GM18499 (cell line): ENCODE results near the gene APOBEC3F.
A peak's percentile ranks its signal among the peaks of the same experiment; 100 is the strongest.
"Not testable (repeated sequence)": the region's sequence is repeated elsewhere in the genome, so short reads cannot be mapped to it uniquely, and the experiment has no call there.

ENCODE experiments used
- ATAC-seq: cut with Tn5 transposase; IDR thresholded peaks from one replicate; pipeline ENCODE4 v1.9.1; 2021; ENCODE audit warnings: moderate number of reproducible peaks; ENCODE audit not compliant: insufficient read depth, unreplicated experiment

The APOBEC3F gene

DNA sequence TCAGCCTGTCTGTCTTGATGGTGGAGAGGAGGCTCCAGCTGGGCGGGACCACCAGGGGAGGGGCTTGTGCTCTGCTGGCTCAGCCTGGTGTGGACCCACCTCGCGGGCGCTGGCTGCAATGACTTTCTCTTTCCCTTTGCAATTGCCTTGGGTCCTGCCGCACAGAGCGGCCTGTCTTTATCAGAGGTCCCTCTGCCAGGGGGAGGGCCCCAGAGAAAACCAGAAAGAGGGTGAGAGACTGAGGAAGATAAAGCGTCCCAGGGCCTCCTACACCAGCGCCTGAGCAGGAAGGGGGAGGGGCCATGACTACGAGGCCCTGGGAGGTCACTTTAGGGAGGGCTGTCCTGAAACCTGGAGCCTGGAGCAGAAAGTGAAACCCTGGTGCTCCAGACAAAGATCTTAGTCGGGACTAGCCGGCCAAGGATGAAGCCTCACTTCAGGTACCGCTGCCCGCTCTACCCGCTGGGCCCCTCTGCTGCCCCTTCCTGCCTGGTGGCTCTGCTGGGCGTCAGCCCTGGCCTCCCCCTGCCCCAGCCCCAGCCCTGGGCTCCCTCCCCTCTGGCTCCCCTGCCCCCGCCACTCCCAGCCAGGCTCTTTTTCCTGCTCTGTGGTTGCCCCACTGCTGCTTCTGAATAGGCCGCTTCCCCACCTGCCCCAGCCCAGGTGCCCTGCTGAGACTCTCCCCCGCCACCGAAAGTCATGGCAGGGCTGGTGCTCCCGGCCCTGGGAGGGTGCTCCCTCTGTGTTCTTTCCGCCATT, at the start of gene APOBEC3F:
Gene APOBEC3F (plus strand): TSS at position 327 of the 759 bp plus-strand sequence. CDS start 97 bp downstream, at position 424.
- ATAC-seq, result peak; percentile 69

GRCh38 chr22:38992871-38993371, 47.7 kb upstream of the APOBEC3F start:
- not testable (repeated sequence) for ATAC-seq

- ATAC-seq, result no peak
These were observed 44.6 kb upstream of the APOBEC3F start for GRCh38 chr22:38996105-38996504.

- no peak for ATAC-seq
These were observed 43.1 kb upstream of the APOBEC3F start for GRCh38 chr22:38997518-38997917.

DNA sequence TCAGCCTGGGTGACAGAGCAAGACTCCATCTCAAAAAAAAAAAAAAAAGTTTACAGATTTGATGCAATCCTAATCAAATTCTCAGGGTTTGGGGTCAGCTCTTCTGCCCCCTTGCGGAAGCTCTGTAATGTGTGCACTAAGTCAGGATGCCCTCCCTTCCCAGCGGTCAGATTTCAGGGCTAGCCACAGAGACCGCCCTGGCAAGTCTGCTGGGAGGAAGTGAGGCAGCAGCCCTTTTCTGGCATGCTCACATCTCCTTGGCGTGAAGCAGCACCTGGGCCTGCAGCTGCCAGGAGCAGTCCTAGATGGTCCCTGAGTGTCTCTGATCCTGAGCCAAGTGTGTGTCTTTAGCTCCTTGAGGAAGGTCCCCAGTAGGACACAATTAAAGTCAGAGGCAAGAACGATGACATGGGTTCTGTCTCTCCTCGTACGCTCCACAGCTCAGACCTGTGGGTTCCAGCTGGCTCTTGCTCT, 37.5 kb upstream of the APOBEC3F start:
- ATAC-seq, result no peak

- no peak for ATAC-seq
These were observed 33.5 kb upstream of the APOBEC3F start for GRCh38 chr22:39007177-39007576.

DNA sequence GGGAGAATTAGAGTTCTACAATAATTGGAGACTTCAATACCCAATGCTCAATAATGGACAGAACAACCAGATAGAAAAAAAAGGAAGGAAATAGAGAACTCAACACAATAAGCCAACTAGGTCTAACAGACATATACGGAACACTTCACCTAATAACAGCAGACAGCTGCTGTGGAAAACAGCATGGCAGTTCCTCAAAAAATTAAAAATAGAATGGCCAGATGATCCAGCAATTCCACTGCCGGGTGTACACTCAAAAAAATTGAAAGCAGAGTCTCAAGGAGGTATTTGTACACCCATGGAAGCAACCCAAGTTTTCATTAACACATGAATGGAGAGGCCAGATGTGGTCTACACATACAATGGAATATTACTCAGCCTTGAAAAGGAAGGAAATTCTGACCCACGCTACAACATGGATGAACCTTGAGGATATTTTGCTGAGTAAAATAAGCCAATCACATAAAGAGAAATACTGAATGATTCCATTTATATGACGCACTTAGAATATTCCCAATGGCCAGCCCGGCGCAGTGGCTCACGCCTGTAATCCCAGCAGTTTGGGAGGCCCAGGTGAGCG, 32.3 kb upstream of the APOBEC3F start:
- ATAC-seq, result not testable (repeated sequence)

DNA sequence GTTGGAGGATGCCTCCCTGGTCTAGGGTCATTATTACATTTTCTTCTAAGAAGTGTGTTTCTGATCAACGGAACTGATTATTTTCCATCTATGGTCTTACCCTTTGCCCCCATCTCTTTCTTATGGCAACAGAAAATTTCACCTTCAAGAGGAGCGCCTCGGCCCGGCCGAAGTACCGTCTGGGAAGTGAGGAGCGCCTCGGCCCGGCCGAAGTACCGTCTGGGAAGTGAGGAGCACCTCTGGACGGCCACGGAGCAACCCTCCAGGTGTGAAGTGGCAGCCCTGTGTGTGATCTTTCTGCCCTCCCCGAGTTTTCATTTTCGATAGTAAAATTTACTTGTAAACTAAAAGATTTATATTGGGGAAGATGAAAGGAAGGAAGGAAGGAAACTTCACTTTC, 29.7 kb upstream of the APOBEC3F start:
- ATAC-seq, result no peak

DNA sequence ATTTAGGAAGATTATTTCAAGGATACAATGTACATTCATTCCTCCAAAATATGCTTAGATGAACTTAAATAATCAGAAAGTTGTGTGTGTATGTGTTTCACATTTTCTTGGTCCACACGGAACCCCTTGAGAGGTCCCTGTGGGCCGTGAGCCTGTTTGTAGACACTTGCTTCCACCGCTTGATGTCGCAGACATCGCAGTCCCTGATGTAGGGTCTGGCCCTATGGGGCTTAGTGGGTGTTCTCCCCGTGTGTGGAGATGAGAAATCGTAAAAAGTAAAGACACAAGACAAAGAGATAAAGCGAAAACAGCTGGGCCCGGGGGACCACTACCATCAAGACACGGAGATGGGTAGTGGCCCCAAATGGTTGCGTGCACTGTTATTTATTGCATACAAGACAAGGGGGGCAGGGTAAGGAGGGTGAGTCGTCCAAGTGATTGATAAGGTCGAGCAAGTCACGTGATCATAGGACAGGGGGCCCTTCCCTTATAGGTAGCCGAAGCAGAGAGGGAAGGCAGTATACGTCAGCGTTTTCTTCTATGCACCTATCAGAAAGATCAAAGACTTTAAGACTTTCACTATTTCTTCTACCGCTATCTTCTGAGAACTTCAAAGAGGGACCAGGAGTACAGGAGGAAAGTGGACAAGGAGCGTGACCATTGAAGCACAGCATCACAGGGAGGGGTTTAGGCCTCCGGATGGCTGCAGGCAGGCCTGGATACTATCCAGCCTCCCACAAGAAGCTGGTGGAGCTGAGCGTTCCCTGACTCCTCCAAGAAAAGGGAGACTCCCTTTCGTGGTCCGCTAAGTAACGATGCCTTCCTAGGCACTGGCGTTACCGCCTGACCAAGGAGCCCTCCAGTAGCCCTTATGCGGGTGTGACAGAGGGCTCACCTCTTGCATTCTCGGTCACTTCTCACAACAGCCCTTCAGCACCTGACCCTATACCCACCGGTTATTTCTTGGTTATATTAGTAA, 27.8 kb upstream of the APOBEC3F start:
- ATAC-seq, result no peak

DNA sequence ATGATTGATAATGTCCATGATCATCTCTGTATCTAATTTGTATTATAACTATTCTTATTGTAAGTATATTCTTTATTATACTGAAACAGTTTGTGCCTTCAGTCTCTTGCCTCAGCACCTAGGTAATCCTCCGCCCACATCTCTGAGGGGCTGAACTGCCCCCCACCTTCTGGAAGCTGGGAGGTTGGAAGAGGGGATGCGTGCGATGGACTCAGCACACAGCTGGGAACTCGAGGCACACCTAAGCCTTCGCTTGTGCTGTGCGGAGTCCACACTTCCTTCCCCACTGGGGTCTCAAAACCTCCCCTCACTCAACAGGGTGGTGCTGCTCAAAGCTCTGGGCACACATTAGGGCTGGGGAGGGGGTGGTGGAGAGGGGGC, 27.1 kb upstream of the APOBEC3F start:
- ATAC-seq, result not testable (repeated sequence)

DNA sequence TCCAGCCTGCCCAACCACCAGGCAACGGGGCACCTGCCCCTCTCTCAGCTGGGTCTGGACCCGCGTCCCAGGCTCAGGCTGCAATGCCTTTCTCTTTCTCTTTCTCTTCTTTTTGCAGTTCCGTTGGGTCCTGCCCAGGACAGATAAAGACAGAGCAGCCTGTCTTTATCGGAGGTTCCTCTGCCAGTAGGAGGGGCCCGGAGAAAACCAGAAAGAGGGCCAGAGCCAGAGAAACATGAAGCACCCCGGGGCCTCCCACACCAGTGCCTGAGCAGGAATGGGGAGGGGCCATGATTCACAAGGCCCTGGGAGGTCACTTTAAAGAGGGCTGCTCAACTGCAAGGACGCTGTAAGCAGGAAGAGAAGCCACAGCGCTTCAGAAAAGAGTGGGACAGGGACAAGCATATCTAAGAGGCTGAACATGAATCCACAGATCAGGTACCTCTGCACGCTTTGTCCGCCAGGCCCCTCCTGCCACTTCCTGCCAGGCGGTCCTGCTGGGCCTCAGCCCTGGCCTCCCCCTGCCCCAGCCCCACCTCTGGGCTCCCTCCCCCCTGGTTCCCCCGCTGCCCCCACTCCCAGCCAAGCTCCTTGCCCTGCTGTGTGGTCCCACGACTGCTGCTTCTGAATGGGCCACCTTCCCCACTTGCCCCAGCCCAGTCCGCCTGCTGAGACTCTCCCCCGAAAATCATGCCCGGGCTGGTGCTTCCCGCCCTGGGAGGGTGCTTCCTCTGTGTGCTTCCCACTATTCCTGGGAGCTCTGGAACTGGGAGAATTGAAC, 26.5 kb upstream of the APOBEC3F start, which contains the start of gene APOBEC3C:
Gene APOBEC3C (plus strand): TSS at position 316 of the 781 bp plus-strand sequence. CDS start 106 bp downstream, at position 422.
- no peak for ATAC-seq

GRCh38 chr22:39014723-39015121, 25.9 kb upstream of the APOBEC3F start:
- ATAC-seq, result not testable (repeated sequence)

DNA sequence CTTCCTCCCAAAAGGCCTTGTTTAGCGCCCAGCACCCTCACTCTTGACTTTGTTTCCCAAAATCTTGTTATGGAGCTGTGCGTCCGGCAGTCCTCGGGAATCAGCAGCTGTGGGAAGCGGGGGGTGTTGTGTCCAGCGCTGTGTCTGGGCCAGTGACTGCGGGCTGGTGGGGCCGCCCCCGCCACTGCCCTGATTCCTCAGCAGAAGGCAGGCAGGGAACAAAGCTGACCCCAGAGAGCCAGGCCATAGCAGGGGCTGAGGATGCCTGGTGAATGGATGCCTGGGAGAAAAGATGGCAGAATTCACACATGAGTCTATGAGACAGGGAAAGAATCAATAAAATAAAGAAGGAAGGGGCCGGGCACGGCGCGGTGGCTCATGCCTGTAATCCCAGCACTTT, 24.1 kb upstream of the APOBEC3F start:
- ATAC-seq, result no peak

GRCh38 chr22:39017596-39018365, 22.9 kb upstream of the APOBEC3F start:
- ATAC-seq, result no peak

GRCh38 chr22:39020021-39020651, 20.5 kb upstream of the APOBEC3F start:
- ATAC-seq, result not testable (repeated sequence)

GRCh38 chr22:39021552-39022250, 19.0 kb upstream of the APOBEC3F start:
- no peak for ATAC-seq

DNA sequence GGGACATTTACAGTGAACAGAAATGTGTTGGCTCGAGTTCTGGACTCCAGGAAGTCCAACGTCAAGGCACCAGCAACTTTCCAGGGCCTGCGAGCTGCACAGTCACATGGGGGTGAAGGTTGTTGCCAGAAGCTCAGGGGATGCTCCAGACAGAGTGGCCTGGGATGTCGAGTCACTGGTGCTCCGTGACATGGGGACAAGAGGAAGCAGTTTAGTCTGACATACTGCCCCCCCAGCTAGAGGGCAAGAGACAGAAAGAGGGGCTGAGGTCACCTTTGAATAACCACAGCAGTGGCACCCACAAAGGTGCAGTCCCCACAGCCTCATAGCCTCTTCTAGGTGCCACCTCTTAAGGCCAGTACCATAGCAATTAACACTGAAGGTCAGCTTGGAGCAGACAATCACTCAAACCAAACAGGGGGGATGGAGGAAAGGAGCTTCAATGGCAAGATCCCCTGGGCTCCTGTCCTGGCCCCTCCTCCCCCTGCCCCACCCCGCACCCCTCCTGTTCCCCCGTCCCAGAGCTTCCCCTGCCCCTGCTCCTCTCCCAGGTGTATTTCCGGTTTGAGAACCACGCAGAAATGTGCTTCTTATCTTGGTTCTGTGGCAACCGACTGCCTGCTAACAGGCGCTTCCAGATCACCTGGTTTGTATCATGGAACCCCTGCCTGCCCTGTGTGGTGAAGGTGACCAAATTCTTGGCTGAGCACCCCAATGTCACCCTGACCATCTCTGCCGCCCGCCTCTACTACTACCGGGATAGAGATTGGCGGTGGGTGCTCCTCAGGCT, 15.9 kb upstream of the APOBEC3F start:
- ATAC-seq, result no peak
